ENCODE data around the gene CAMKK1. TPM values are rescaled to one million over a fixed set of nuclear protein-coding genes. Genes with fewer than 3 reads are reported as not detected.

The CAMKK1 gene
- polyA plus RNA-seq, 1 donor from 2014 or later = 8.9 TPM

GRCh38 chr17:3888343-3889171 is 4.3 kb downstream of the CAMKK1 start:
- no peaks in the 10 kb centered on the region for H3K36me3 ChIP-seq (ENCODE audit: insufficient read depth, low read length)
- no peak overlapping the region for H2AFZ ChIP-seq (ENCODE audit: low read depth, low read length)
- H3K79me2 ChIP-seq (replicated peaks; ENCODE audit: insufficient read depth, low read length) = no peaks in the 10 kb centered on the region
- H3K9ac ChIP-seq (ENCODE audit: low read length) = no peak overlapping the region
- no peaks in the 10 kb centered on the region for H4K20me1 ChIP-seq (ENCODE audit: insufficient read depth)
- H3K9me3 ChIP-seq (ENCODE audit: low read length) = no peaks in the 10 kb centered on the region
- H3K4me2 ChIP-seq (ENCODE audit: low read length) = no peak overlapping the region
- TF ChIP-seq, protein P1, sequence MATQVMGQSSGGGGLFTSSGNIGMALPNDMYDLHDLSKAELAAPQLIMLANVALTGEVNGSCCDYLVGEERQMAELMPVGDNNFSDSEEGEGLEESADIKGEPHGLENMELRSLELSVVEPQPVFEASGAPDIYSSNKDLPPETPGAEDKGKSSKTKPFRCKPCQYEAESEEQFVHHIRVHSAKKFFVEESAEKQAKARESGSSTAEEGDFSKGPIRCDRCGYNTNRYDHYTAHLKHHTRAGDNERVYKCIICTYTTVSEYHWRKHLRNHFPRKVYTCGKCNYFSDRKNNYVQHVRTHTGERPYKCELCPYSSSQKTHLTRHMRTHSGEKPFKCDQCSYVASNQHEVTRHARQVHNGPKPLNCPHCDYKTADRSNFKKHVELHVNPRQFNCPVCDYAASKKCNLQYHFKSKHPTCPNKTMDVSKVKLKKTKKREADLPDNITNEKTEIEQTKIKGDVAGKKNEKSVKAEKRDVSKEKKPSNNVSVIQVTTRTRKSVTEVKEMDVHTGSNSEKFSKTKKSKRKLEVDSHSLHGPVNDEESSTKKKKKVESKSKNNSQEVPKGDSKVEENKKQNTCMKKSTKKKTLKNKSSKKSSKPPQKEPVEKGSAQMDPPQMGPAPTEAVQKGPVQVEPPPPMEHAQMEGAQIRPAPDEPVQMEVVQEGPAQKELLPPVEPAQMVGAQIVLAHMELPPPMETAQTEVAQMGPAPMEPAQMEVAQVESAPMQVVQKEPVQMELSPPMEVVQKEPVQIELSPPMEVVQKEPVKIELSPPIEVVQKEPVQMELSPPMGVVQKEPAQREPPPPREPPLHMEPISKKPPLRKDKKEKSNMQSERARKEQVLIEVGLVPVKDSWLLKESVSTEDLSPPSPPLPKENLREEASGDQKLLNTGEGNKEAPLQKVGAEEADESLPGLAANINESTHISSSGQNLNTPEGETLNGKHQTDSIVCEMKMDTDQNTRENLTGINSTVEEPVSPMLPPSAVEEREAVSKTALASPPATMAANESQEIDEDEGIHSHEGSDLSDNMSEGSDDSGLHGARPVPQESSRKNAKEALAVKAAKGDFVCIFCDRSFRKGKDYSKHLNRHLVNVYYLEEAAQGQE (IDR thresholded peaks at IDR 0.05; ENCODE audit: borderline replicate concordance) = no peak
- TF ChIP-seq TAF1 (IDR thresholded peaks at IDR 0.05; ENCODE audit: low read depth) (no peak), EP300 (conservative IDR thresholded peaks at IDR 0.05; ENCODE audit: poor library complexity, severe bottlenecking) (no peak), SMC3 (conservative IDR thresholded peaks at IDR 0.05; ENCODE audit: poor library complexity) (no peak), EZH2 (IDR thresholded peaks at IDR 0.05; ENCODE audit: borderline replicate concordance, insufficient read depth, low read length, poor library complexity, severe bottlenecking) (no peak), POLR2AphosphoS5 (IDR thresholded peaks at IDR 0.05) (no peak), RAD21 (conservative IDR thresholded peaks at IDR 0.05) (no peak), MXI1 (conservative IDR thresholded peaks at IDR 0.05; ENCODE audit: poor library complexity, severe bottlenecking) (no peak)
- TF ChIP-seq, protein P2, sequence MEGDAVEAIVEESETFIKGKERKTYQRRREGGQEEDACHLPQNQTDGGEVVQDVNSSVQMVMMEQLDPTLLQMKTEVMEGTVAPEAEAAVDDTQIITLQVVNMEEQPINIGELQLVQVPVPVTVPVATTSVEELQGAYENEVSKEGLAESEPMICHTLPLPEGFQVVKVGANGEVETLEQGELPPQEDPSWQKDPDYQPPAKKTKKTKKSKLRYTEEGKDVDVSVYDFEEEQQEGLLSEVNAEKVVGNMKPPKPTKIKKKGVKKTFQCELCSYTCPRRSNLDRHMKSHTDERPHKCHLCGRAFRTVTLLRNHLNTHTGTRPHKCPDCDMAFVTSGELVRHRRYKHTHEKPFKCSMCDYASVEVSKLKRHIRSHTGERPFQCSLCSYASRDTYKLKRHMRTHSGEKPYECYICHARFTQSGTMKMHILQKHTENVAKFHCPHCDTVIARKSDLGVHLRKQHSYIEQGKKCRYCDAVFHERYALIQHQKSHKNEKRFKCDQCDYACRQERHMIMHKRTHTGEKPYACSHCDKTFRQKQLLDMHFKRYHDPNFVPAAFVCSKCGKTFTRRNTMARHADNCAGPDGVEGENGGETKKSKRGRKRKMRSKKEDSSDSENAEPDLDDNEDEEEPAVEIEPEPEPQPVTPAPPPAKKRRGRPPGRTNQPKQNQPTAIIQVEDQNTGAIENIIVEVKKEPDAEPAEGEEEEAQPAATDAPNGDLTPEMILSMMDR (IDR thresholded peaks at IDR 0.05; ENCODE audit: poor library complexity, severe bottlenecking) = no peak
- H3F3A ChIP-seq (ENCODE audit: insufficient read depth, low read length, poor library complexity, severe bottlenecking) = no peaks in the 10 kb centered on the region
- H3K27me3 ChIP-seq (ENCODE audit: insufficient read depth, low read depth, low read length) = no peaks in the 10 kb centered on the region
- no peaks in the 10 kb centered on the region for H3K9me2 ChIP-seq (ENCODE audit: insufficient read depth, low read length)
- no peak overlapping the region for H3K27ac ChIP-seq (ENCODE audit: low read length)
- H3K4me3 ChIP-seq (ENCODE audit: low read length) = no peak overlapping the region

DNA sequence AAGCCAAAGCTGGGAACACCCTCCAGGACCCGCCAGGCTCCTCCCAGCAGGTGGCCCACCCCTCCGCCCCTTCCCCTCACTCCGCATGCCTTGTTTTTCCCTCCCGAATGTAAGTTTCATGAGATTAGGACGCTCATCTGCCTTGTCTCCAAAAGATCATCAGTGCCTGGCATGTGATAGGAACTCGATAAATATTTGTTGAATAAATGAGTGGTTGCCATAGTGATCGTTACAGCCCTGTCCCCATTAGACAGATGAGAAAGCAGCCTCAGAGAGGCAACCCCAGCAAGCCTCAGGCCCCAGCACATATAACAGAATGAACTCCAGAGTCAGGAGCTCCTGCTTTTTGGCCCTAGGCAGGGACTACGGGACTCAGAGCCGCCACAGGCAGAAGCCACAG is 5.0 kb downstream of the CAMKK1 start:
- Histone ChIP-seq H3F3A (ENCODE audit: insufficient read depth, low read length, poor library complexity, severe bottlenecking) (no peaks in the 10 kb centered on the region), H3K9me2 (ENCODE audit: insufficient read depth, low read length) (no peaks in the 10 kb centered on the region), H3K27me3 (ENCODE audit: insufficient read depth, low read depth, low read length) (no peaks in the 10 kb centered on the region), H3K36me3 (ENCODE audit: insufficient read depth, low read length) (no peaks in the 10 kb centered on the region), H4K20me1 (ENCODE audit: insufficient read depth) (no peaks in the 10 kb centered on the region), H3K4me3 (ENCODE audit: low read length) (no peak overlapping the region), H3K9me3 (ENCODE audit: low read length) (no peaks in the 10 kb centered on the region), H3K27ac (ENCODE audit: low read length) (no peak overlapping the region), H3K79me2 (replicated peaks; ENCODE audit: insufficient read depth, low read length) (no peaks in the 10 kb centered on the region), H3K9ac (ENCODE audit: low read length) (no peak overlapping the region), H2AFZ (ENCODE audit: low read depth, low read length) (no peak overlapping the region), H3K4me2 (ENCODE audit: low read length) (no peak overlapping the region)
- no peak for TF ChIP-seq POLR2AphosphoS5 (IDR thresholded peaks at IDR 0.05)
- no peak for TF ChIP-seq MXI1 (conservative IDR thresholded peaks at IDR 0.05; ENCODE audit: poor library complexity, severe bottlenecking)
- TF ChIP-seq, protein P2 (IDR thresholded peaks at IDR 0.05; ENCODE audit: poor library complexity, severe bottlenecking) = no peak
- no peak for TF ChIP-seq RAD21 (conservative IDR thresholded peaks at IDR 0.05)
- no peak for TF ChIP-seq EP300 (conservative IDR thresholded peaks at IDR 0.05; ENCODE audit: poor library complexity, severe bottlenecking)
- TF ChIP-seq, protein P1 (IDR thresholded peaks at IDR 0.05; ENCODE audit: borderline replicate concordance) = no peak
- TF ChIP-seq SMC3 (conservative IDR thresholded peaks at IDR 0.05; ENCODE audit: poor library complexity) = no peak
- TF ChIP-seq TAF1 (IDR thresholded peaks at IDR 0.05; ENCODE audit: low read depth) = no peak
- TF ChIP-seq EZH2 (IDR thresholded peaks at IDR 0.05; ENCODE audit: borderline replicate concordance, insufficient read depth, low read length, poor library complexity, severe bottlenecking) = no peak
